HAP-1 (cell line): ENCODE results near the gene EMC8.

Source experiments
- DNase-seq, 2 experiments: peaks; one replicate each; pipeline ENCODE4 v3.0.0-alpha.2; 2016 to 2020; ENCODE audit warnings: low spot score in 2 of 2
- H3K27me3 ChIP-seq: fragments of 250-450 bp; sonication (Bioruptor Pico); 2 replicates; pipeline ENCODE4 v1.5.1; 2020; ENCODE audit warnings: low read depth, mild to moderate bottlenecking, moderate library complexity
- H3K36me3 ChIP-seq: fragments of 250-450 bp; sonication (Bioruptor Pico); replicated peaks from 2 replicates; pipeline ENCODE4 v1.5.1; 2020; ENCODE audit warnings: mild to moderate bottlenecking
- H3K4me1 ChIP-seq: fragments of 250-450 bp; sonication (Bioruptor Pico); 2 replicates; pipeline ENCODE4 v1.5.1; 2020; ENCODE audit warnings: mild to moderate bottlenecking
- H3K4me3 ChIP-seq: fragments of 250-450 bp; sonication (Bioruptor Pico); 2 replicates; pipeline ENCODE4 v1.5.1; 2020; ENCODE audit warnings: mild to moderate bottlenecking, moderate library complexity
- H3K9me3 ChIP-seq: fragments of 250-450 bp; sonication (Bioruptor Pico); 2 replicates; pipeline ENCODE4 v1.5.1; 2020; ENCODE audit warnings: mild to moderate bottlenecking, moderate library complexity
- in situ Hi-C: fragments of 300-500 bp; cut with MboI; formaldehyde crosslinking; loops from 3 replicates; pipeline ENCODE4 v1.14.3; 2020; ENCODE audit warnings: low sequenced_read_pairs, inconsistent platforms, mixed read lengths

Gene EMC8

GRCh38 chr16:85780281-85780680 lies 19.1 kb downstream of the EMC8 start:
- H3K36me3 ChIP-seq, result peaks cover 48% of the 10 kb centered on the region

GRCh38 chr16:85778873-85779272 lies 20.5 kb downstream of the EMC8 start:
- in situ Hi-C loops, result no loop called here
- Histone ChIP-seq H3K27me3 (no peaks in the 10 kb centered on the region), H3K4me1 (no peaks in the 10 kb centered on the region), H3K36me3 (peaks cover 49% of the 10 kb centered on the region), H3K4me3 (no peak overlapping the region), H3K9me3 (no peaks in the 10 kb centered on the region)
- no peak for DNase-seq

More at GRCh38 chr16:85780281-85780680, 19.1 kb downstream of the EMC8 start:
- no peaks in the 10 kb centered on the region for H3K9me3 ChIP-seq
- no peak overlapping the region for H3K4me3 ChIP-seq
- in situ Hi-C loops, result no loop called here
- no peak for DNase-seq
- H3K27me3 ChIP-seq, result no peaks in the 10 kb centered on the region
- H3K4me1 ChIP-seq, result no peaks in the 10 kb centered on the region

GRCh38 chr16:85777583-85778310 lies 21.6 kb downstream of the EMC8 start:
- Histone ChIP-seq H3K9me3 (no peaks in the 10 kb centered on the region), H3K36me3 (peaks cover 49% of the 10 kb centered on the region), H3K4me3 (no peak overlapping the region), H3K4me1 (no peaks in the 10 kb centered on the region), H3K27me3 (no peaks in the 10 kb centered on the region)
- in situ Hi-C loops, result no loop called here
- no peak for DNase-seq

GRCh38 chr16:85774811-85775210 lies 24.5 kb downstream of the EMC8 start:
- Histone ChIP-seq H3K4me3 (no peak overlapping the region), H3K4me1 (no peaks in the 10 kb centered on the region), H3K27me3 (no peaks in the 10 kb centered on the region), H3K36me3 (peaks cover 30% of the 10 kb centered on the region), H3K9me3 (no peaks in the 10 kb centered on the region)
- no peak for DNase-seq
- in situ Hi-C loops, result no loop called here

- Histone ChIP-seq H3K27me3 (no peaks in the 10 kb centered on the region), H3K4me1 (no peaks in the 10 kb centered on the region), H3K36me3 (peaks cover 23% of the 10 kb centered on the region), H3K4me3 (no peak overlapping the region), H3K9me3 (no peaks in the 10 kb centered on the region)
- in situ Hi-C loops, result no loop called here
- DNase-seq, result no peak
These were observed 25.2 kb downstream of the EMC8 start for GRCh38 chr16:85774136-85774535.

GRCh38 chr16:85773044-85773443 lies 26.3 kb downstream of the EMC8 start:
- Histone ChIP-seq H3K4me3 (no peak overlapping the region), H3K27me3 (no peaks in the 10 kb centered on the region), H3K4me1 (no peaks in the 10 kb centered on the region), H3K9me3 (no peaks in the 10 kb centered on the region), H3K36me3 (peaks cover 12% of the 10 kb centered on the region)
- DNase-seq, result no peak
- in situ Hi-C loops, result no loop called here

- no peaks in the 10 kb centered on the region for H3K27me3 ChIP-seq
- no peak overlapping the region for H3K4me3 ChIP-seq
- peaks cover 5% of the 10 kb centered on the region; the same call in 1 of the 2 replicates for H3K36me3 ChIP-seq
- in situ Hi-C loops, result no loop called here
- no peaks in the 10 kb centered on the region for H3K9me3 ChIP-seq
- H3K4me1 ChIP-seq, result no peaks in the 10 kb centered on the region
- DNase-seq, result no peak
These were observed 28.6 kb downstream of the EMC8 start for GRCh38 chr16:85770741-85771140.

- DNase-seq, result no peak
- H3K4me3 ChIP-seq, result no peak overlapping the region
- no peaks in the 10 kb centered on the region; the same call in 1 of the 2 replicates for H3K27me3 ChIP-seq
- no peaks in the 10 kb centered on the region for H3K9me3 ChIP-seq
- H3K4me1 ChIP-seq, result no peaks in the 10 kb centered on the region
- no peaks in the 10 kb centered on the region; the same call in 1 of the 2 replicates for H3K36me3 ChIP-seq
- in situ Hi-C loops, result no loop called here
These were observed 31.1 kb downstream of the EMC8 start for GRCh38 chr16:85768199-85768598.

GRCh38 chr16:85767531-85767930 lies 31.8 kb downstream of the EMC8 start:
- H3K4me1 ChIP-seq, result no peaks in the 10 kb centered on the region
- no peaks in the 10 kb centered on the region for H3K9me3 ChIP-seq
- no peak overlapping the region for H3K4me3 ChIP-seq
- no peaks in the 10 kb centered on the region; the same call in 1 of the 2 replicates for H3K36me3 ChIP-seq
- in situ Hi-C loops, result no loop called here
- peaks cover 5% of the 10 kb centered on the region; the same call in 1 of the 2 replicates for H3K27me3 ChIP-seq
- no peak for DNase-seq

GRCh38 chr16:85765767-85766166 lies 33.6 kb downstream of the EMC8 start:
- no peaks in the 10 kb centered on the region; the same call in 1 of the 2 replicates for H3K36me3 ChIP-seq
- in situ Hi-C loops, result no loop called here
- no peaks in the 10 kb centered on the region for H3K4me1 ChIP-seq
- no peak for DNase-seq
- H3K9me3 ChIP-seq, result no peaks in the 10 kb centered on the region
- peaks cover 19% of the 10 kb centered on the region for H3K27me3 ChIP-seq
- H3K4me3 ChIP-seq, result no peak overlapping the region

GRCh38 chr16:85765211-85765610 lies 34.1 kb downstream of the EMC8 start:
- Histone ChIP-seq H3K4me1 (no peaks in the 10 kb centered on the region), H3K27me3 (peaks cover 25% of the 10 kb centered on the region), H3K4me3 (no peak overlapping the region), H3K36me3 (no peaks in the 10 kb centered on the region), H3K9me3 (no peaks in the 10 kb centered on the region)
- DNase-seq, result no peak
- in situ Hi-C loops, result no loop called here

- Histone ChIP-seq H3K4me3 (no peak overlapping the region), H3K27me3 (peaks cover 35% of the 10 kb centered on the region), H3K4me1 (no peaks in the 10 kb centered on the region), H3K36me3 (no peaks in the 10 kb centered on the region), H3K9me3 (no peaks in the 10 kb centered on the region)
- no peak for DNase-seq
- in situ Hi-C loops, result no loop called here
These were observed 35.7 kb downstream of the EMC8 start for GRCh38 chr16:85763616-85764015.

- no peak for DNase-seq
- Histone ChIP-seq H3K27me3 (peaks cover 35% of the 10 kb centered on the region), H3K4me3 (no peak overlapping the region), H3K36me3 (no peaks in the 10 kb centered on the region), H3K9me3 (no peaks in the 10 kb centered on the region), H3K4me1 (no peaks in the 10 kb centered on the region)
- in situ Hi-C loops, result no loop called here
These were observed 36.4 kb downstream of the EMC8 start for GRCh38 chr16:85762970-85763369.

GRCh38 chr16:85761861-85762260 lies 37.5 kb downstream of the EMC8 start:
- Histone ChIP-seq H3K4me3 (no peak overlapping the region), H3K4me1 (no peaks in the 10 kb centered on the region), H3K27me3 (peaks cover 40% of the 10 kb centered on the region), H3K9me3 (no peaks in the 10 kb centered on the region), H3K36me3 (no peaks in the 10 kb centered on the region)
- in situ Hi-C loops, result no loop called here
- DNase-seq, result no peak
